Heart left ventricle (tissue), 16 donors: ENCODE measurements around the gene PGF. TPM values are rescaled to one million over a fixed set of nuclear protein-coding genes. Genes with fewer than 3 reads are reported as not detected.

ENCODE experiments used
- ATAC-seq, 4 donors: fragments of 200-7000 bp; cut with Tn5 transposase; one replicate each; pipeline ENCODE4 v1.9.1; 2020 to 2022; ENCODE audit warnings: moderate library complexity in 4 of 4, mild to moderate bottlenecking in 3 of 4, moderate number of reproducible peaks in 1 of 4
- DNase-seq, 5 donors: peaks; one replicate each; pipeline ENCODE4 v3.0.0-alpha.2; 2020
- H3K27ac ChIP-seq, 12 donors: fragments of 200-600 bp; sonication (generic) in 4 of 12; one replicate each; pipeline versions ENCODE4 v1.5.0 to v1.8.0; 2016 to 2022; ENCODE audit warnings: mild to moderate bottlenecking in 2 of 12
- H3K27me3 ChIP-seq, 9 donors: fragments of 200-600 bp; sonication (generic) in 2 of 9; one replicate each; pipeline versions ENCODE4 v1.5.1 to v1.8.0; 2016 to 2022; ENCODE audit warnings: mild to moderate bottlenecking in 3 of 9
- H3K36me3 ChIP-seq, 9 donors: fragments of 200-600 bp; sonication (generic) in 2 of 9; one replicate each; pipeline versions ENCODE4 v1.5.0 to v1.8.0; 2018 to 2022; ENCODE audit warnings: mild to moderate bottlenecking in 2 of 9
- H3K4me1 ChIP-seq, 12 donors: fragments of 200-600 bp; sonication (generic) in 4 of 12; one replicate each; pipeline versions ENCODE4 v1.5.0 to v1.8.0; 2016 to 2022; ENCODE audit warnings: mild to moderate bottlenecking in 3 of 12
- H3K4me3 ChIP-seq, 12 donors: fragments of 200-600 bp; sonication (generic) in 4 of 12; one replicate each; pipeline versions ENCODE4 v1.5.0 to v1.8.0; 2017 to 2022; ENCODE audit warnings: mild to moderate bottlenecking in 9 of 12, moderate library complexity in 4 of 12
- H3K9me3 ChIP-seq, 12 donors: fragments of 200-600 bp; sonication (generic) in 4 of 12; one replicate each; pipeline versions ENCODE4 v1.5.0 to v1.8.0; 2016 to 2022; ENCODE audit warnings: mild to moderate bottlenecking in 1 of 12
- CTCF ChIP-seq, 12 donors: fragments of 200-600 bp; sonication (generic) in 4 of 12; IDR thresholded peaks; one replicate each; pipeline versions ENCODE4 v1.5.0 to v1.8.0; 2018 to 2022; ENCODE audit warnings: antibody characterized with exemption in 12 of 12, mild to moderate bottlenecking in 5 of 12
- POLR2A ChIP-seq, 2 donors: fragments of 450-650 bp; IDR thresholded peaks; one replicate each; pipeline ENCODE4 v1.6.1; 2017; ENCODE audit warnings: antibody characterized with exemption in 2 of 2, mild to moderate bottlenecking in 2 of 2, moderate library complexity in 2 of 2
- WGBS, 4 donors: extraction: QIAGEN DNeasy Blood & Tissue Kit in 2 of 4; methylation state at CpG; one replicate each; pipeline versions ENCODE4 v1.1.5 to v1.1.7; 2013 to 2018; 5-methylcytosine and 5-hydroxymethylcytosine counted together
- intact Hi-C, 10 donors: fragments of 100-400 bp; cut with DNase I; formaldehyde crosslinking; loops; one replicate each; pipeline versions ENCODE4 v1.11.1 to v1.14.2; 2022
- polyA plus RNA-seq, 2 donors: library from polyadenylated mRNA; stranded (reverse); fragments of 200-250 nt; gene quantifications; one replicate each; pipeline ENCODE4 v1.2.3, GENCODE V29; 2013
- total RNA-seq, 9 donors: library from RNA; depleted of rRNA in 2 of 9; stranded (reverse); fragments of >200 nt in 2 of 9; fragmentation: NEBNext Ultra II Directional in 3 of 9; extraction: Animal tissue kit (Norgen Biotek cat#: 25700) in 3 of 9; gene quantifications; one replicate each; pipeline versions ENCODE4 v1.1.0 to v1.2.4, GENCODE V29; 2016 to 2023
- donor health status: ischemic (EF 13 %, LVEDD 7.1; RV severe dilation, severe dysfunction).
- donor health status: healthy with polysubstance abuse.
- donor health status: DM: no; HTN: yes; CAD: no.
- donor health status: DM: no; HTN: no; CAD: no.
- donor health status: ischemic (EF 25% LVEDD 6.9; RV normal size, moderate dysfunction).
- donor health status: ischemic (EF 25% LVEDD 5.7; RV mildly dilated, moderate dysfunction).
- donor health status: healthy.
- donor health status: DM: yes; HTN: yes; CAD: no.
- donor health status: ischemic (EF 35%, LVEDD 5.7; RV mildly dilated, moderate dysfunction).
- donor health status: nonischemic (EF 11% LVEDD 7.7; RV severe dilation, severe dysfunction).
- donor health status: DM: yes; HTN: yes; CAD: no.
- donor health status: PGD.
- donor health status: ischemic (EF 29% LVEDD 5.4; RV normal size, mild dysfunction).
- donor health status: nonischemic (EF 23%, LVEDD 6.1; RV moderate dilation, normal function).

Gene PGF
- total and polyA plus RNA-seq, 11 donors = 4.1 to 30.4 (median 5.9) TPM

GRCh38 chr14:74920281-74920680 is 35.1 kb downstream of the PGF start:
- peaks cover 0 to 5% (median 0%) of the 10 kb centered on the region in 9 donors for H3K27me3 ChIP-seq
- intact Hi-C loops = no loop called here
- H3K4me3 ChIP-seq = no peak overlapping the region
- TF ChIP-seq POLR2A (IDR thresholded peaks at IDR 0.05) (no peak), CTCF (IDR thresholded peaks at IDR 0.05) (no peak)
- no peak for DNase-seq
- H3K27ac ChIP-seq = no peak overlapping the region
- H3K9me3 ChIP-seq = no peaks in the 10 kb centered on the region
- H3K4me1 ChIP-seq = peaks cover 0 to 52% (median 34%) of the 10 kb centered on the region in 12 donors
- no peak for ATAC-seq
- WGBS, 4 donors = 92 to 96% (median 94%) methylated on average over 4 of the region's 4 CpGs
- H3K36me3 ChIP-seq = peaks cover 0 to 4% (median 0%) of the 10 kb centered on the region in 9 donors

- ATAC-seq = no peak
- Histone ChIP-seq H3K27me3 (peaks cover 0 to 5% (median 0%) of the 10 kb centered on the region in 9 donors), H3K4me3 (no peak overlapping the region), H3K27ac (no peak overlapping the region), H3K36me3 (peaks cover 0 to 4% (median 0%) of the 10 kb centered on the region in 9 donors), H3K4me1 (peaks cover 0 to 52% (median 34%) of the 10 kb centered on the region in 12 donors), H3K9me3 (no peaks in the 10 kb centered on the region)
- DNase-seq = no peak
- WGBS, 4 donors = 88 to 90% (median 89%) methylated on average over 19 to 22 of the region's 22 CpGs
- intact Hi-C loops = loop anchor here in 2 of 10 donors (5.0 kb wide), 1 partner anchor 168 kb away; no protein-coding TSS in a partner anchor
- TF ChIP-seq POLR2A (IDR thresholded peaks at IDR 0.05) (no peak), CTCF (IDR thresholded peaks at IDR 0.05) (no peak)
Observed at GRCh38 chr14:74919421-74920165, 35.8 kb downstream of the PGF start.

GRCh38 chr14:74918380-74918779 is 37.0 kb downstream of the PGF start:
- no peak overlapping the region for H3K4me3 ChIP-seq
- ATAC-seq (no peak), DNase-seq (no peak)
- H3K9me3 ChIP-seq = no peaks in the 10 kb centered on the region
- TF ChIP-seq POLR2A (IDR thresholded peaks at IDR 0.05) (no peak), CTCF (IDR thresholded peaks at IDR 0.05) (no peak)
- peaks cover 0 to 56% (median 38%) of the 10 kb centered on the region in 12 donors for H3K4me1 ChIP-seq
- intact Hi-C loops = loop anchor here in 2 of 10 donors (5.0 kb wide), 1 partner anchor 169 kb away; no protein-coding TSS in a partner anchor
- peaks cover 0 to 4% (median 0%) of the 10 kb centered on the region in 9 donors for H3K36me3 ChIP-seq
- H3K27ac ChIP-seq = peak overlapping the region in 9 of 12 donors; percentile 66 to 91 (median 80)
- 93 to 97% (median 95%) methylated on average over 7 to 9 of the region's 9 CpGs for WGBS, 4 donors
- peaks cover 0 to 5% (median 0%) of the 10 kb centered on the region in 9 donors for H3K27me3 ChIP-seq

- Histone ChIP-seq H3K4me1 (peaks cover 0 to 52% (median 35%) of the 10 kb centered on the region in 12 donors), H3K9me3 (no peaks in the 10 kb centered on the region), H3K27ac (peak overlapping the region; percentile 55 to 91 (median 80)), H3K27me3 (peaks cover 0 to under 1% (median 0%) of the 10 kb centered on the region in 9 donors), H3K4me3 (no peak overlapping the region), H3K36me3 (peaks cover 0 to 4% (median 0%) of the 10 kb centered on the region in 9 donors)
- WGBS, 4 donors = 5 to 15% (median 11%) methylated on average over 13 of the region's 13 CpGs
- no peak for TF ChIP-seq POLR2A (IDR thresholded peaks at IDR 0.05)
- no peak for TF ChIP-seq CTCF (IDR thresholded peaks at IDR 0.05)
- peak; percentile 67 to 80 (median 71) for DNase-seq
- ATAC-seq = peak; percentile 44 to 64 (median 54)
- intact Hi-C loops = loop anchor here in 2 of 10 donors (5.0 kb wide), 1 partner anchor 170 kb away; no protein-coding TSS in a partner anchor
Observed at GRCh38 chr14:74917646-74918081, 37.7 kb downstream of the PGF start.
